Measurements from ENCODE around the gene RXRB.

The RXRB gene

GRCh38 chr6:33191383-33192104 lies 8.9 kb downstream of the RXRB start:
- H3K36me3 ChIP-seq (ENCODE audit: control insufficient read depth, insufficient read depth, low read length) = peaks cover 12% of the 10 kb centered on the region
- H3K4me3 ChIP-seq (ENCODE audit: low read length) = no peak overlapping the region
- no peaks in the 10 kb centered on the region for H3K9me3 ChIP-seq (ENCODE audit: control insufficient read depth, low read length)
- H3K27me3 ChIP-seq (ENCODE audit: control insufficient read depth, insufficient read depth, low read length) = peaks cover 45% of the 10 kb centered on the region
- peaks cover 18% of the 10 kb centered on the region for H3K4me1 ChIP-seq (ENCODE audit: control insufficient read depth, insufficient read depth, low read length)
- H3K9ac ChIP-seq (ENCODE audit: low read length) = no peak overlapping the region

- Histone ChIP-seq H3K4me1 (ENCODE audit: control insufficient read depth, insufficient read depth, low read length) (peaks cover 18% of the 10 kb centered on the region), H3K36me3 (ENCODE audit: control insufficient read depth, insufficient read depth, low read length) (peaks cover 11% of the 10 kb centered on the region), H3K9me3 (ENCODE audit: control insufficient read depth, low read length) (no peaks in the 10 kb centered on the region), H3K9ac (ENCODE audit: low read length) (no peak overlapping the region), H3K4me3 (ENCODE audit: low read length) (no peak overlapping the region), H3K27me3 (ENCODE audit: control insufficient read depth, insufficient read depth, low read length) (peaks cover 45% of the 10 kb centered on the region)
Observed at GRCh38 chr6:33190504-33191107, 9.9 kb downstream of the RXRB start.

GRCh38 chr6:33189625-33190448 lies 10.6 kb downstream of the RXRB start:
- Histone ChIP-seq H3K4me1 (ENCODE audit: control insufficient read depth, insufficient read depth, low read length) (peaks cover 18% of the 10 kb centered on the region), H3K9ac (ENCODE audit: low read length) (no peak overlapping the region), H3K27me3 (ENCODE audit: control insufficient read depth, insufficient read depth, low read length) (peaks cover 45% of the 10 kb centered on the region), H3K4me3 (ENCODE audit: low read length) (no peak overlapping the region), H3K36me3 (ENCODE audit: control insufficient read depth, insufficient read depth, low read length) (peaks cover 4% of the 10 kb centered on the region), H3K9me3 (ENCODE audit: control insufficient read depth, low read length) (no peaks in the 10 kb centered on the region)

GRCh38 chr6:33189164-33189563 lies 11.3 kb downstream of the RXRB start:
- H3K27me3 ChIP-seq (ENCODE audit: control insufficient read depth, insufficient read depth, low read length) = peaks cover 45% of the 10 kb centered on the region
- no peaks in the 10 kb centered on the region for H3K9me3 ChIP-seq (ENCODE audit: control insufficient read depth, low read length)
- no peaks in the 10 kb centered on the region for H3K36me3 ChIP-seq (ENCODE audit: control insufficient read depth, insufficient read depth, low read length)
- H3K9ac ChIP-seq (ENCODE audit: low read length) = no peak overlapping the region
- peaks cover 18% of the 10 kb centered on the region for H3K4me1 ChIP-seq (ENCODE audit: control insufficient read depth, insufficient read depth, low read length)
- H3K4me3 ChIP-seq (ENCODE audit: low read length) = no peak overlapping the region

GRCh38 chr6:33187809-33188208 lies 12.7 kb downstream of the RXRB start:
- peaks cover 16% of the 10 kb centered on the region for H3K4me1 ChIP-seq (ENCODE audit: control insufficient read depth, insufficient read depth, low read length)
- no peaks in the 10 kb centered on the region for H3K9me3 ChIP-seq (ENCODE audit: control insufficient read depth, low read length)
- no peak overlapping the region for H3K9ac ChIP-seq (ENCODE audit: low read length)
- H3K4me3 ChIP-seq (ENCODE audit: low read length) = no peak overlapping the region
- H3K36me3 ChIP-seq (ENCODE audit: control insufficient read depth, insufficient read depth, low read length) = no peaks in the 10 kb centered on the region
- peaks cover 42% of the 10 kb centered on the region for H3K27me3 ChIP-seq (ENCODE audit: control insufficient read depth, insufficient read depth, low read length)

GRCh38 chr6:33185654-33186187 lies 14.7 kb downstream of the RXRB start:
- Histone ChIP-seq H3K4me1 (ENCODE audit: control insufficient read depth, insufficient read depth, low read length) (peaks cover 3% of the 10 kb centered on the region), H3K36me3 (ENCODE audit: control insufficient read depth, insufficient read depth, low read length) (no peaks in the 10 kb centered on the region), H3K4me3 (ENCODE audit: low read length) (no peak overlapping the region), H3K9ac (ENCODE audit: low read length) (no peak overlapping the region), H3K27me3 (ENCODE audit: control insufficient read depth, insufficient read depth, low read length) (peaks cover 21% of the 10 kb centered on the region), H3K9me3 (ENCODE audit: control insufficient read depth, low read length) (no peaks in the 10 kb centered on the region)

- H3K27me3 ChIP-seq (ENCODE audit: control insufficient read depth, insufficient read depth, low read length) = peaks cover 16% of the 10 kb centered on the region
- H3K36me3 ChIP-seq (ENCODE audit: control insufficient read depth, insufficient read depth, low read length) = no peaks in the 10 kb centered on the region
- H3K4me3 ChIP-seq (ENCODE audit: low read length) = no peak overlapping the region
- no peak overlapping the region for H3K9ac ChIP-seq (ENCODE audit: low read length)
- H3K9me3 ChIP-seq (ENCODE audit: control insufficient read depth, low read length) = no peaks in the 10 kb centered on the region
- H3K4me1 ChIP-seq (ENCODE audit: control insufficient read depth, insufficient read depth, low read length) = no peaks in the 10 kb centered on the region
Observed at GRCh38 chr6:33185190-33185589, 15.3 kb downstream of the RXRB start.

- Histone ChIP-seq H3K4me1 (ENCODE audit: control insufficient read depth, insufficient read depth, low read length) (no peaks in the 10 kb centered on the region), H3K9me3 (ENCODE audit: control insufficient read depth, low read length) (no peaks in the 10 kb centered on the region), H3K9ac (ENCODE audit: low read length) (no peak overlapping the region), H3K27me3 (ENCODE audit: control insufficient read depth, insufficient read depth, low read length) (no peaks in the 10 kb centered on the region), H3K36me3 (ENCODE audit: control insufficient read depth, insufficient read depth, low read length) (no peaks in the 10 kb centered on the region), H3K4me3 (ENCODE audit: low read length) (no peak overlapping the region)
Observed at GRCh38 chr6:33183071-33183683, 17.3 kb downstream of the RXRB start.

- no peaks in the 10 kb centered on the region for H3K4me1 ChIP-seq (ENCODE audit: control insufficient read depth, insufficient read depth, low read length)
- no peak overlapping the region for H3K9ac ChIP-seq (ENCODE audit: low read length)
- H3K27me3 ChIP-seq (ENCODE audit: control insufficient read depth, insufficient read depth, low read length) = no peaks in the 10 kb centered on the region
- H3K9me3 ChIP-seq (ENCODE audit: control insufficient read depth, low read length) = no peaks in the 10 kb centered on the region
- no peaks in the 10 kb centered on the region for H3K36me3 ChIP-seq (ENCODE audit: control insufficient read depth, insufficient read depth, low read length)
- no peak overlapping the region for H3K4me3 ChIP-seq (ENCODE audit: low read length)
Observed at GRCh38 chr6:33181141-33181540, 19.3 kb downstream of the RXRB start.

GRCh38 chr6:33178755-33179475 lies 21.6 kb downstream of the RXRB start:
- no peaks in the 10 kb centered on the region for H3K4me1 ChIP-seq (ENCODE audit: control insufficient read depth, insufficient read depth, low read length)
- H3K9me3 ChIP-seq (ENCODE audit: control insufficient read depth, low read length) = no peaks in the 10 kb centered on the region
- H3K27me3 ChIP-seq (ENCODE audit: control insufficient read depth, insufficient read depth, low read length) = no peaks in the 10 kb centered on the region
- no peak overlapping the region for H3K4me3 ChIP-seq (ENCODE audit: low read length)
- no peak overlapping the region for H3K9ac ChIP-seq (ENCODE audit: low read length)
- no peaks in the 10 kb centered on the region for H3K36me3 ChIP-seq (ENCODE audit: control insufficient read depth, insufficient read depth, low read length)

All from mucosa of stomach (tissue), 1 donor.